Raji (cell line): ENCODE data around the gene PLCL1.

Source experiments
- POLR2A ChIP-seq: IDR thresholded peaks from 2 replicates; pipeline ENCODE4 v1.6.1; 2011; ENCODE audit warnings: low read depth, low read length, control low read depth; ENCODE audit not compliant: insufficient read depth

The PLCL1 gene

GRCh38 chr2:197915548-197916265 is 111.3 kb downstream of the PLCL1 start:
- no peak for TF ChIP-seq POLR2A

- TF ChIP-seq POLR2A = no peak
These were observed 115.1 kb downstream of the PLCL1 start for GRCh38 chr2:197919487-197919886.

- TF ChIP-seq POLR2A = no peak
These were observed 115.7 kb downstream of the PLCL1 start for GRCh38 chr2:197920088-197920487.

GRCh38 chr2:197920592-197921201 is 116.3 kb downstream of the PLCL1 start:
- TF ChIP-seq POLR2A = no peak

- TF ChIP-seq POLR2A = no peak
These were observed 120.1 kb downstream of the PLCL1 start for GRCh38 chr2:197924483-197924882.

- no peak for TF ChIP-seq POLR2A
These were observed 120.8 kb downstream of the PLCL1 start for GRCh38 chr2:197925204-197925603.

- TF ChIP-seq POLR2A = no peak
These were observed 121.6 kb downstream of the PLCL1 start for GRCh38 chr2:197925976-197926375.

GRCh38 chr2:197926673-197927072 is 122.3 kb downstream of the PLCL1 start:
- no peak for TF ChIP-seq POLR2A

- no peak for TF ChIP-seq POLR2A
These were observed 123.6 kb downstream of the PLCL1 start for GRCh38 chr2:197927994-197928393.

- no peak for TF ChIP-seq POLR2A
These were observed 124.9 kb downstream of the PLCL1 start for GRCh38 chr2:197929008-197929885.

GRCh38 chr2:197929886-197930227 is 125.5 kb downstream of the PLCL1 start:
- no peak for TF ChIP-seq POLR2A

GRCh38 chr2:197930570-197931278 is 126.3 kb downstream of the PLCL1 start:
- TF ChIP-seq POLR2A = no peak

GRCh38 chr2:197931661-197932312 is 127.4 kb downstream of the PLCL1 start:
- no peak for TF ChIP-seq POLR2A

- no peak for TF ChIP-seq POLR2A
These were observed 128.0 kb downstream of the PLCL1 start for GRCh38 chr2:197932374-197932773.
